ENCODE measurements around the gene DDX23.

DNA sequence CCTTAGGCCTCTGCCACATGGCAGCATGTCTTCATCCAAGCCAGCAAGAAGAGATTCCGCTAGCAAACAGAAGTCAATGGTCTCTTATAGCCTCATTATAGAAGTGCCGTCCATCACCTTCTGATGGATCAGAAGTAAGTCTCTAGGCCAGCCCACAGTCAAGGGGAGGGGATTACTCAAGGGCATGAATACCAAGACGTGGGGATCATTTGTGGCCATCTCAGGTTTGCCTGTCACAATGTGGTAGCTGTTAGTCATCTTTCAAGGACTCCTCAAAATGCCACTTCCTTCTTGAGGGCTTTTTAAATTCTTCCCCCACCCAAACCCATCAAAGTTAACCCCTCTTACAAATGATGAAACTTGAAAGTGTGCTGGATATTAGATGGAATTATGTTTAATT is 55.0 kb downstream of the DDX23 start:
- TF ChIP-seq, protein P1, sequence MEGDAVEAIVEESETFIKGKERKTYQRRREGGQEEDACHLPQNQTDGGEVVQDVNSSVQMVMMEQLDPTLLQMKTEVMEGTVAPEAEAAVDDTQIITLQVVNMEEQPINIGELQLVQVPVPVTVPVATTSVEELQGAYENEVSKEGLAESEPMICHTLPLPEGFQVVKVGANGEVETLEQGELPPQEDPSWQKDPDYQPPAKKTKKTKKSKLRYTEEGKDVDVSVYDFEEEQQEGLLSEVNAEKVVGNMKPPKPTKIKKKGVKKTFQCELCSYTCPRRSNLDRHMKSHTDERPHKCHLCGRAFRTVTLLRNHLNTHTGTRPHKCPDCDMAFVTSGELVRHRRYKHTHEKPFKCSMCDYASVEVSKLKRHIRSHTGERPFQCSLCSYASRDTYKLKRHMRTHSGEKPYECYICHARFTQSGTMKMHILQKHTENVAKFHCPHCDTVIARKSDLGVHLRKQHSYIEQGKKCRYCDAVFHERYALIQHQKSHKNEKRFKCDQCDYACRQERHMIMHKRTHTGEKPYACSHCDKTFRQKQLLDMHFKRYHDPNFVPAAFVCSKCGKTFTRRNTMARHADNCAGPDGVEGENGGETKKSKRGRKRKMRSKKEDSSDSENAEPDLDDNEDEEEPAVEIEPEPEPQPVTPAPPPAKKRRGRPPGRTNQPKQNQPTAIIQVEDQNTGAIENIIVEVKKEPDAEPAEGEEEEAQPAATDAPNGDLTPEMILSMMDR (optimal IDR thresholded peaks at IDR 0.05 in 1 of 3, IDR thresholded peaks at IDR 0.05 in 1 of 3, conservative IDR thresholded peaks at IDR 0.05 in 1 of 3; ENCODE audit: extremely low read depth in 1 of 3, insufficient read depth in 2 of 3, low read length in 3 of 3) = no peak
- no peak for TF ChIP-seq EZH2 (IDR thresholded peaks at IDR 0.05; ENCODE audit: low read length)
